PFSK-1 (cell line): ENCODE results near the gene FFAR2.

ENCODE experiments used
- FOXP2 ChIP-seq: optimal IDR thresholded peaks from 2 replicates; pipeline ENCODE3; 2011; ENCODE audit warnings: borderline replicate concordance, control low read depth, inconsistent platforms; ENCODE audit not compliant: insufficient read depth; ENCODE audit errors: extremely low read length, extremely low read depth
- POLR2AphosphoS5 ChIP-seq: IDR thresholded peaks from 2 replicates; pipeline ENCODE4 v1.6.1; 2012; ENCODE audit warnings: low read depth, mild to moderate bottlenecking, control low read depth, low read length, moderate library complexity
- SIN3A ChIP-seq: IDR thresholded peaks from 2 replicates; pipeline ENCODE4 v1.6.1; 2012; ENCODE audit warnings: mild to moderate bottlenecking, low read length, moderate library complexity, borderline replicate concordance; ENCODE audit not compliant: insufficient read depth
- TAF1 ChIP-seq: IDR thresholded peaks from 2 replicates; pipeline ENCODE4 v1.6.1; 2012; ENCODE audit warnings: low read length, control low read depth, borderline replicate concordance; ENCODE audit not compliant: insufficient read depth
- TF ChIP-seq, protein P1 (sequence below), 2 experiments: IDR thresholded peaks; 2 replicates each; pipeline versions ENCODE4 v1.6.1 to v1.8.0; 2011 to 2012; ENCODE audit warnings: low read depth in 2 of 2, low read length in 2 of 2, control low read depth in 1 of 2, inconsistent platforms in 1 of 2, mild to moderate bottlenecking in 1 of 2, moderate library complexity in 1 of 2; ENCODE audit not compliant: insufficient read depth in 1 of 2

The FFAR2 gene

DNA sequence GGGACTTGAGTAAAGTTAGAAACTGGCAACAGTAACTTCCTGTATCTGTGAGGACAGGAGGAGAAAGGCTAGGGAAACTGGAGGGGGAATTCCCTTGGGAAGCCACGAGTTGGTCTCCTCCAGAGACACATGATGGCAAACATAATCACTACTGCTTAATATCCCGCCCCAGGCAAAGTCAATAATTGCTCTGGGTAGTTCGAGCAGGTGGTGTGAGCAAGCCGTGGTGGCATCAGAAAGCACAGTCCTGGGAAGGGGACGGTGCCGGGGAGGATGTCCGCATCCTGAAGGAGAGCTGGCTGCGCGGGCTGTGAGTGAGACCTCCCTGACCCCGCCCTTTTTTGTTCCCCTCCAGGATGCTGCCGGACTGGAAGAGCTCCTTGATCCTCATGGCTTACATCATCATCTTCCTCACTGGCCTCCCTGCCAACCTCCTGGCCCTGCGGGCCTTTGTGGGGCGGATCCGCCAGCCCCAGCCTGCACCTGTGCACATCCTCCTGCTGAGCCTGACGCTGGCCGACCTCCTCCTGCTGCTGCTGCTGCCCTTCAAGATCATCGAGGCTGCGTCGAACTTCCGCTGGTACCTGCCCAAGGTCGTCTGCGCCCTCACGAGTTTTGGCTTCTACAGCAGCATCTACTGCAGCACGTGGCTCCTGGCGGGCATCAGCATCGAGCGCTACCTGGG lies 1.4 kb downstream of the FFAR2 start:
- TF ChIP-seq TAF1 (no peak), SIN3A (no peak), FOXP2 (no peak)

DNA sequence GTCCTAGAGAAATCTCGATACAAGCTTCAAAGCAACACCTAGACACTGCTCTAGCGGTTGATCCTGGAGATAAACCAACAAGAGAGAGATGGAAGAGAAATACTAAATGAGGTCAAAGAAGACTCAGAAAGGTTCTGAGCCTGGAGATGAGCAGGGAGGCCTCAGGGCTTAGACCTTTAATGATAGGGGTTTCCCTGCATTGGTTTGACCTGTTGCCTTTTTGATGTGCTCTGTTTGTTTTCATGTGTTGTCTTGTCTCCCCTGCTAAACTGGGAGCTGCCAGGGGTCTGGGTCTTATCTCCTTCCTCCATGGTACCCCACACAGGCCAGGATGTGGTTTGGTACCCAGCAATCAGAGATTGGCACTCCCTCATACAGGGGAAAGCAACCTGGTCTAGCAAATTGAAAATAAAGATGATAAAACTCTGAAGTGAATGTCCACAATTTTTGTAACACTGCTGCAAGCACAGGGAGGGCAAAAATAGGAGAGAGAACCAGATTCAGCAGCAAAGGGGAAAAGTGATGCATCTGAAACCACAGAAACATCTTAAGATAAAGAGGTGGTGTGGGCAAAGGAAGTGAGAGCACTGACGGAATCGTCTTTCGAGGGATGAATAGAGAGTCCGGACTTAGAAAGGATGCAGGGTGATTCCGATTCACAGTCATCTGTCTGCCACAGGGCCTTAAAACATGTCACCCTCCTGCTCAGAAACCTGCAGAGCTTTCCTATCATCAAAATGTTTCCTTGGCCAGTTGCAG lies 3.5 kb downstream of the FFAR2 start:
- no peak for TF ChIP-seq TAF1
- TF ChIP-seq, protein P1, sequence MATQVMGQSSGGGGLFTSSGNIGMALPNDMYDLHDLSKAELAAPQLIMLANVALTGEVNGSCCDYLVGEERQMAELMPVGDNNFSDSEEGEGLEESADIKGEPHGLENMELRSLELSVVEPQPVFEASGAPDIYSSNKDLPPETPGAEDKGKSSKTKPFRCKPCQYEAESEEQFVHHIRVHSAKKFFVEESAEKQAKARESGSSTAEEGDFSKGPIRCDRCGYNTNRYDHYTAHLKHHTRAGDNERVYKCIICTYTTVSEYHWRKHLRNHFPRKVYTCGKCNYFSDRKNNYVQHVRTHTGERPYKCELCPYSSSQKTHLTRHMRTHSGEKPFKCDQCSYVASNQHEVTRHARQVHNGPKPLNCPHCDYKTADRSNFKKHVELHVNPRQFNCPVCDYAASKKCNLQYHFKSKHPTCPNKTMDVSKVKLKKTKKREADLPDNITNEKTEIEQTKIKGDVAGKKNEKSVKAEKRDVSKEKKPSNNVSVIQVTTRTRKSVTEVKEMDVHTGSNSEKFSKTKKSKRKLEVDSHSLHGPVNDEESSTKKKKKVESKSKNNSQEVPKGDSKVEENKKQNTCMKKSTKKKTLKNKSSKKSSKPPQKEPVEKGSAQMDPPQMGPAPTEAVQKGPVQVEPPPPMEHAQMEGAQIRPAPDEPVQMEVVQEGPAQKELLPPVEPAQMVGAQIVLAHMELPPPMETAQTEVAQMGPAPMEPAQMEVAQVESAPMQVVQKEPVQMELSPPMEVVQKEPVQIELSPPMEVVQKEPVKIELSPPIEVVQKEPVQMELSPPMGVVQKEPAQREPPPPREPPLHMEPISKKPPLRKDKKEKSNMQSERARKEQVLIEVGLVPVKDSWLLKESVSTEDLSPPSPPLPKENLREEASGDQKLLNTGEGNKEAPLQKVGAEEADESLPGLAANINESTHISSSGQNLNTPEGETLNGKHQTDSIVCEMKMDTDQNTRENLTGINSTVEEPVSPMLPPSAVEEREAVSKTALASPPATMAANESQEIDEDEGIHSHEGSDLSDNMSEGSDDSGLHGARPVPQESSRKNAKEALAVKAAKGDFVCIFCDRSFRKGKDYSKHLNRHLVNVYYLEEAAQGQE (IDR thresholded peaks at IDR 0.05; ENCODE audit: insufficient read depth in 1 of 2, low read depth in 2 of 2, low read length in 2 of 2) = no peak

DNA sequence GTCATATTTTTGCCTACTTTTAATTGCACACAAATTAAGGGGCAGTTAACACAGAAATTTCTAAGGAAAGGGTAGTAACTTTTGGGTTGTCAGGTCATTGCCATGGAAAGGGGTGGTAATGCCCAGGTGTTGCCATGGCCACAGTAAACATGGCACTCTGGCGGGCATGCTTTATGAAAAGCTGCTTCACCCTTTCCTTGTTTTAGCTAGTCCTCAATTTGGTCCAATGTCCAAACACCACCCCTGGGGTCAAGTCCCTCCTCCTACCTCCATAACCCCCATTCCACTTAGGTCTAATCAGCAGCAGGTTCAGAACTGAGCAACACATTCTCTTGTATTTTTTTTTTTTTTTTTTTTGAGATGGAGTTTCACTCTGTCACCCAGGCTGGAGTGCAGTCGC lies 6.6 kb downstream of the FFAR2 start:
- TF ChIP-seq, protein P1 (IDR thresholded peaks at IDR 0.05; ENCODE audit: insufficient read depth in 1 of 2, low read depth in 2 of 2, low read length in 2 of 2) = no peak
- TF ChIP-seq FOXP2 = no peak
- no peak for TF ChIP-seq POLR2AphosphoS5
- no peak for TF ChIP-seq SIN3A
- TF ChIP-seq TAF1 = no peak

DNA sequence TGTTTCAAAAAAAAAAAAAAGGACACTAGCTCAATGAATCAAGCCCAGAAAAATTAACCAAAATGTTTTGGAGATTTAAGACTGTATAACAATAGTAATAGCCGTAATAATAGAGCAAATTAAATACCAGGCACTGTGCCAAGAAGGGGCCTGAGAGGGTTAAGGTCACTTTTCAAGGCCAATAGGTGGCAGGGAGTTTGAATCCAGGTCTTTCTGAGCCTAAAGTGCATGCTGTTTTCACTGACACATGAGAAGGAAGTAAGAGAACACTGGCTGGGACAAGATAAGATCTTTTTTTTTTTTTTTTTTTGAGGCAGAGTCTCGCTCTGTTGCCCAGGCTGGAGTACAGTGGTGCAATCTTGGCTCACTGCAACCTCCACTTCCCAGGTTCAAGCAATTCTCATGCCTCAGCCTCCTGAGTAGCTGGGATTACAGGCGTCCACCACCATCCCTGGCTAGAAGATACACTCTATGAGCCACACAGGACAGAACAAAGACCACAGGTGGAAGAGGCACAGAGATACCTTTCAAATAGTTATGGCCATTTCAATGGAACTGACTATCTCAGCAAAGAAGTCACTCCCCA lies 7.7 kb downstream of the FFAR2 start:
- no peak for TF ChIP-seq POLR2AphosphoS5
- TF ChIP-seq TAF1 = no peak
- TF ChIP-seq FOXP2 = no peak
- TF ChIP-seq, protein P1 (IDR thresholded peaks at IDR 0.05; ENCODE audit: insufficient read depth in 1 of 2, low read depth in 2 of 2, low read length in 2 of 2) = no peak
- TF ChIP-seq SIN3A = no peak

DNA sequence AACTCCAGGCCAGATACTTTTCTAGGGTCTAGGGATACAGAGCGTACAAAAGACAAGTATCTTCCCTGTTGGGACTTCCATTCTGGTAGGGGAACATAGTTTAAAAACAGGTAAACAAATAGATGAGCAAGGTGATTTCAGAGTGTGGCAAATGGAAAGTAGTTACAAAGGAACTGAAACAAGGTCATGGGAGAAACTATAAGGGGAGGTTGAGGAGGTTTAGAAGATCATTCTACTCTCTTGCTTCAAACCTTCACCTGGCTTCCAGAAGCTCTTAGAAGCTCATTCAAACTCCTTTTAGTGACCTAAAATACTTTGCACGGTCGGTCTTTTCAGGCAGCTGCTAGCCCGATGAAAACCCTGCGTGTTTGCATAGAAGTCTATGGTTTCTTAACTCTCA lies 9.1 kb downstream of the FFAR2 start:
- TF ChIP-seq, protein P1 (IDR thresholded peaks at IDR 0.05; ENCODE audit: insufficient read depth in 1 of 2, low read depth in 2 of 2, low read length in 2 of 2) = no peak
- TF ChIP-seq SIN3A = no peak
- no peak for TF ChIP-seq TAF1
- no peak for TF ChIP-seq FOXP2
- TF ChIP-seq POLR2AphosphoS5 = no peak
